GM12801 (cell line): ENCODE results near the gene AKR7A3.
"Not testable (repeated sequence)": the region's sequence is repeated elsewhere in the genome, so short reads cannot be mapped to it uniquely, and the experiment has no call there.

Experiments
- CTCF ChIP-seq: IDR thresholded peaks from one replicate; pipeline ENCODE4 v1.5.1; 2011; ENCODE audit warnings: control low read depth; ENCODE audit not compliant: insufficient read length; ENCODE audit errors: extremely low read depth

The AKR7A3 gene

GRCh38 chr1:19288324-19289241, at the start of gene AKR7A3:
AKR7A3 (minus strand) TSS chr1:19288770; CDS start chr1:19288709, 61 bp downstream.
- TF ChIP-seq CTCF: not testable (repeated sequence)

- TF ChIP-seq CTCF: no peak
Observed at GRCh38 chr1:19338323-19338762, 49.8 kb upstream of the AKR7A3 start.

- no peak for TF ChIP-seq CTCF
Observed at GRCh38 chr1:19337289-19337688, 48.7 kb upstream of the AKR7A3 start.

GRCh38 chr1:19336543-19336942, 48.0 kb upstream of the AKR7A3 start:
- no peak for TF ChIP-seq CTCF

GRCh38 chr1:19333587-19334354, 45.2 kb upstream of the AKR7A3 start:
- no peak for TF ChIP-seq CTCF

- no peak for TF ChIP-seq CTCF
Observed at GRCh38 chr1:19332832-19333231, 44.3 kb upstream of the AKR7A3 start.

GRCh38 chr1:19331262-19331878, 42.8 kb upstream of the AKR7A3 start:
- no peak for TF ChIP-seq CTCF
